Keratinocyte (primary cell): ENCODE data around the gene ATM.

Experiments
- EZH2 ChIP-seq: IDR thresholded peaks from one replicate; pipeline ENCODE4 v1.6.1; 2012; ENCODE audit warnings: inconsistent platforms, mild to moderate bottlenecking, low read length, moderate library complexity
- TF ChIP-seq, protein P1 (sequence below), 3 experiments: IDR thresholded peaks in 1 of 3; conservative IDR thresholded peaks in 1 of 3; optimal IDR thresholded peaks in 1 of 3; 2 replicates in 2 of 3; 3 replicates in 1 of 3; pipeline versions ENCODE3 to v1.5.1; 2011; ENCODE audit warnings: low read length in 3 of 3, mild to moderate bottlenecking in 3 of 3, moderate library complexity in 2 of 3, control low read depth in 1 of 3, inconsistent platforms in 1 of 3; ENCODE audit not compliant: insufficient read depth in 2 of 3; ENCODE audit errors: extremely low read depth in 1 of 3

DNA sequence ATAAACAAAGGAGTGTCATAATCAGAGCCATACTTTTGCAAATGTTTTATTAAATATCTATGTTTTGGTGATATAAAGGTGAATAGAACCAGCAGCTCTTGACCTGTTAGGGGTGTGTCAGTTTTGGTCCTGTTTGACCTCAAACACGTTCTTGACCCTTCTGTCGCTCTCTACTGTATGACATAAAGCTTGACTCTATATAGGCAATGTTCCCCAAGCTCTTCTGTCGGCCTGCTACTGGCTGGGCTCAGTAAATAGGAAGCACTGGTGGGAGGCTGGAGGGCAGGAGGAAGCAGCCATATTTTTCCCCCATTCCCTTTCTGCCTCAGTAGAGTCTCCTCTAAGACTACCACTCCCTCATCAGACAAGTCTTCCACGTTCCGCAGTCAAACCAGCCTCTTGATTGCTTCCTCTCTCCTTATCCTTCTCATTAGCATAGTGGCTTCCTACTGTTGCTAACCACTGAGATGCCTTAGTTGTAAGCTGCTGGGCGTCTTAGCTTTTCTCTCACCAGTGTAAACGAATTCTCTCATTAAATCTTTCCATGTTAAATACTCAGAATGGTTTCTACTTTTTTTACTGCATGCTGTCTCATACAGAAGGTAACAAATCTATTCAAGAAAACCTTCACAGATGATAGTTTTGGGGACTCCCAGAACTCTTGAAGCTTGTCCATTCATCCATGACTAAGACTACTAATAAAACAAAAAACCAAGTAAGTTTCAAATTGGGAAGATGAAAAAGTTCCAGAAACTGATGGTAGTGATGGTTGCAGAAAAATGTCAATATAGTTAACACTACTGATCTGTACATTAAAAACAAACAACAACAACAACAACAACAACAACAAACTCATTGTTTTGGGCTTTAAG, 3.7 kb upstream of the ATM start:
- no peak for TF ChIP-seq EZH2
- TF ChIP-seq, protein P1, sequence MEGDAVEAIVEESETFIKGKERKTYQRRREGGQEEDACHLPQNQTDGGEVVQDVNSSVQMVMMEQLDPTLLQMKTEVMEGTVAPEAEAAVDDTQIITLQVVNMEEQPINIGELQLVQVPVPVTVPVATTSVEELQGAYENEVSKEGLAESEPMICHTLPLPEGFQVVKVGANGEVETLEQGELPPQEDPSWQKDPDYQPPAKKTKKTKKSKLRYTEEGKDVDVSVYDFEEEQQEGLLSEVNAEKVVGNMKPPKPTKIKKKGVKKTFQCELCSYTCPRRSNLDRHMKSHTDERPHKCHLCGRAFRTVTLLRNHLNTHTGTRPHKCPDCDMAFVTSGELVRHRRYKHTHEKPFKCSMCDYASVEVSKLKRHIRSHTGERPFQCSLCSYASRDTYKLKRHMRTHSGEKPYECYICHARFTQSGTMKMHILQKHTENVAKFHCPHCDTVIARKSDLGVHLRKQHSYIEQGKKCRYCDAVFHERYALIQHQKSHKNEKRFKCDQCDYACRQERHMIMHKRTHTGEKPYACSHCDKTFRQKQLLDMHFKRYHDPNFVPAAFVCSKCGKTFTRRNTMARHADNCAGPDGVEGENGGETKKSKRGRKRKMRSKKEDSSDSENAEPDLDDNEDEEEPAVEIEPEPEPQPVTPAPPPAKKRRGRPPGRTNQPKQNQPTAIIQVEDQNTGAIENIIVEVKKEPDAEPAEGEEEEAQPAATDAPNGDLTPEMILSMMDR (optimal IDR thresholded peaks at IDR 0.05 in 1 of 3, IDR thresholded peaks at IDR 0.05 in 1 of 3, conservative IDR thresholded peaks at IDR 0.05 in 1 of 3; ENCODE audit: extremely low read depth in 1 of 3, insufficient read depth in 2 of 3, low read length in 3 of 3): no peak
